NCI-H2171 (cell line): ENCODE data around the gene SSTR5.

Source experiments
- DNase-seq: peaks from one replicate; lab custom pipeline; 2025; lab: John Stamatoyannopoulos, UW

Gene SSTR5

GRCh38 chr16:1102921-1103635, 30.5 kb downstream of the SSTR5 start:
- peak; percentile 45 for DNase-seq

DNA sequence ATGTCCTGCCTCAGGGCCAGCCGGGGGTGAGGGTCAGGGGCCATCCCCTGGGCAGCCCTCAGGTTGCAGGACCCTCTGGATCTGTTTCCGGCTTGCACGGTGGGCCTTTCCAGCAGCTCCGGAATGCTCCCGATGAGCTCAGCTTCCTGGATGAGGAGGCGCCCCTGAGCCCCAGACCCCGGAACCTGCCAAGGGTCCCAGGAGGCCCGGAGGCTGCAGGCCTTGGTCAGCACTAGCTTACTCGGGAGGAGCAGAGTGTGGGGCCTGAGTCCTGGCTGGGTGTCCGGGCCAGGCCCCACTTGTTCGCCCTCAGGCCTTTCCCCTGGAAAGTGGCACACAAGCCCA, 31.1 kb downstream of the SSTR5 start:
- no peak for DNase-seq

DNA sequence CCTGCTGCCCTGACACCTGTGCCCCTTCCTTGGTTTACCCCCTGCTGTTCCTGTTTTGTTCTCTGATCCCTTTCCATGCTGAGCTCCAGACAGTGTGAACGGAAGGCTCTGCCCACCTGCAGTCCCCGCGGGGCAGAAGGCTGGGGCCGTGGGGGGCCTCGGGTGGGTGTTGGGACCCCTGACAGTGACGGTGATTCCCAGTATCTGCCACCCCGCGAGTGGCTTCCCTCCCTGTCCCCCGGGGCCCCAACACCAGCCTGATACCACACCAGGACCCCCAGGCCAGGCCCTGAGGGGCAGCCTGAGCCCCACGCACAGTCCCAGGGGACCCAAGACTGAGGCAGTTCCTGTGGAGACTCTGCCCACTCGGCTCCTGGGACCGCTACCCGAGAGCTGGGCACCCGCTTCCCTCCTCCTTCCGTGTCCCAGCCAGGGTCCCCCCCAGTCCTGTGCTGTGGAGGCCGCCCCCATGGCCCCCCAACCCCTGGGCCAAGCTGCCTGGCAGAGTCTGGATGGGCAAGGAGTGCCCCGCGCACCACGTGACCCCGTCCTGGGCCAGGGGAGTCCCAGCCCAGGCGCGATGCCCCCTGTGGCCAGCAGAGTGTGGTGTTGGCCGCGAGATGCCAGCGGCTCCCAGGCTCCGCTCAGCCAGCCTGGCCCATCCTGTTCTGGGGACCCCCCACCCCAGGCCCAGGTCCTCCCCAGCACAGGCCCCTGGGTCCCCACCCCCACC, 33.5 kb downstream of the SSTR5 start:
- peak; percentile 32 for DNase-seq

- DNase-seq: no peak
Observed at GRCh38 chr16:1106659-1107058, 34.1 kb downstream of the SSTR5 start.

DNA sequence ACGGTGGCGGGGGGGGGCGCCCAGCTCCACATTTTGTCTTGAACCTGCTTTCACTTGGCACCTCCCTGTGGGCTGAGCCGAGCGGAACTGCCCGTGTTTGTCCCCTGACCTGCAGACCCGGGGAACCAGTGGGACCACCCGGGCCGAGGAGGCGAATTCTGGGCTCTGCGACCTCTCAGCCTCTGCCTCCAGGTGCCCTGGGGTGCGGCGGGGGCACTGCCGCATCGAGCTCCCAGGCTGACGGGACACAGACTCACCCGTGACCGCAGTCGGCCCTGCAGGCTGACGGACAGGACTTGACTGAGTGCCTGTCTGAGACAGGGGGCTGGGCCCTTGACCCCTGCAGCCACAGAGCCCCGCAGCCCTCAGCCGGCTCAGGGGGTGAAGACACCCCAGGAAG, 34.6 kb downstream of the SSTR5 start:
- DNase-seq: no peak

DNA sequence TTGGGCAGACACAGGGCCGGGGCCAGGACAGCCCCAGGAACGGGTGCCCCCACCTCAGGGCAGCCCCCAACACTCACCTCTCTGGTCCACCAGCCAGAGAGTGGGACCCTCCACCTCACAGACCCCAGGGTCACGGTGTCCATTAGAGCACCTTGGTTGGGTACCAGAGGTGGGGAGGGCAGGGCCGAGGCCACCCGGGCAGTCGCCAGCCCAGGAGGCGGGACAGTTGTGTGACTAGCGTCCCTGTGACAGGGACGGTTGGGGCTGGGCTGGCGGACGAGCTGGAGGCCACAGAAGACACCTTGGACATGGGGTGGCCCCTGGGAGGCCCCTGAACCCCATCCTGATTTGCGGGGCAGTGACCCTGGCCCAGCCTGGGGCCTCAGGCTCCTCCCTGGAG, 35.2 kb downstream of the SSTR5 start:
- no peak for DNase-seq

- DNase-seq: peak; percentile 51
Observed at GRCh38 chr16:1108299-1109252, 36.0 kb downstream of the SSTR5 start.

- no peak for DNase-seq
Observed at GRCh38 chr16:1109648-1110047, 37.1 kb downstream of the SSTR5 start.

DNA sequence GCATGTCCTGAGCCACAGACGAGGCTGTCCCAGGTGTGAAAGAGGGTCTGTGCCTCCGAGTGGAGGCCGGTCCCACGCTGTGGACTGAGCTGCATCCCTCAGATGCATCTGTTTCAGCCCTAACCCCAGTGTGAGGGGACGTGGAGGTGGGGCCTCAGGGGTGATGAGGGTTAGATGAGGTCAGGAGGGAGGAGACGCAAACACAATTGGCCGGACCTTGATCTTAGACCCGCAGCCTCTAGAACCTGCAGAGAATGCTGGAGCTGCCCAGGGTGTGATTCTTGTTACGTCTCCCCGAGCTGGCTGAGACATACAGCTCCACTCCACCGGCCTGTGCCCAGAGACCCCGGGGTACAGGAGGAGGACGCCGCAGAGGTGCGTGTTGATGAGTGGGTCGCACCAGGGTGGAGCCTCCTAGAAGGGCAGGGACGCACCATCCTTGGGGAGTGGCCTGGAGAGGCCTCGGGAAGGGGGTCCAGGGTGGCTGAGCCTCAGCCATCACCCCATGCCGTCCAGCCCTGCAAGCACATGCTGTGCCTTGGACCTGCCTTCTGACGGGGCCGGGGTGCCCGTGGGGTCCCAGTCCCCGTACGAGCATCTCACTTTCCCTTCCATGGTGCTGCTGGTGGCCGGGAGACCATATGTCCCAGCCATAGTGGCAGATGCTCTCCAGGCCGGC, 40.1 kb downstream of the SSTR5 start:
- DNase-seq: no peak

DNA sequence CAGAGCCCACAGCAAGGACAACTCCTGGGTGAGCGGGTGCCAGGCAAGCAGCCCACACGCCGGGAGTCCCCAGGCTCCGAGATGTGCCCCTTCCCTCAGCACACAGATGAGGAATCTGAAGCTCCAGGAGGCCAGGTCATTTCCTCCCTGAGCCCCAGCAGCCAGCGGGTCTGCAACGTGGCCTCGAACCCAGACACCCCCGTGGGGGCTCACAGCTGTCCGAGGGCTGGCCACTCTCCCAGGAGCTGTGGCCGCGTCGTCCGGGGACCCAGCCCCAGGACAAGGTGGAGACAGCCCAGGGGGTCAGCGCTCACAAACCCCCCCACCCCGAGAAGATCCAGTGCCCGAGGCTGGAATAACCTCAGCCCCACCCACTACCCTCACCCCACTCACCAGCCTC, 40.9 kb downstream of the SSTR5 start:
- DNase-seq: no peak

GRCh38 chr16:1113889-1114526, 41.5 kb downstream of the SSTR5 start:
- no peak for DNase-seq

DNA sequence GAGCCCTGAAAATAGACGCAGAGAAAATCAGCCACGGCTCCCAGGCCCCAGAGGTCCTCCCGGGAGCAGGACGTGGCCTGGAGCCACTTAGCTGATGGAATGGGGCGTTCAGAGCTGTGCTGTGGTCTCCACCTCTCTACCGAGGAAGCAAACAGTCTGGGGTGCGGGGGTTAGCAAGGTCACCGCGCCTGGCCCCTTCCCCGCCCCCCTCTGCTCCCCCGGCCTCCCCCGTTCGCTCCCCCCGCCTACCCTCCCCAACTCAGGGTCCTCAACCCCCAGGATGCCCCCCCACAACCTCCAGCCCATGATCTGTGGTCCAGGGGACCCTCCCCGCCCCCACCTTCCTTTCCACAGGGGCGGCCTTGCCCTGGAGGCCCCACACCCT, 44.1 kb downstream of the SSTR5 start:
- no peak for DNase-seq

DNA sequence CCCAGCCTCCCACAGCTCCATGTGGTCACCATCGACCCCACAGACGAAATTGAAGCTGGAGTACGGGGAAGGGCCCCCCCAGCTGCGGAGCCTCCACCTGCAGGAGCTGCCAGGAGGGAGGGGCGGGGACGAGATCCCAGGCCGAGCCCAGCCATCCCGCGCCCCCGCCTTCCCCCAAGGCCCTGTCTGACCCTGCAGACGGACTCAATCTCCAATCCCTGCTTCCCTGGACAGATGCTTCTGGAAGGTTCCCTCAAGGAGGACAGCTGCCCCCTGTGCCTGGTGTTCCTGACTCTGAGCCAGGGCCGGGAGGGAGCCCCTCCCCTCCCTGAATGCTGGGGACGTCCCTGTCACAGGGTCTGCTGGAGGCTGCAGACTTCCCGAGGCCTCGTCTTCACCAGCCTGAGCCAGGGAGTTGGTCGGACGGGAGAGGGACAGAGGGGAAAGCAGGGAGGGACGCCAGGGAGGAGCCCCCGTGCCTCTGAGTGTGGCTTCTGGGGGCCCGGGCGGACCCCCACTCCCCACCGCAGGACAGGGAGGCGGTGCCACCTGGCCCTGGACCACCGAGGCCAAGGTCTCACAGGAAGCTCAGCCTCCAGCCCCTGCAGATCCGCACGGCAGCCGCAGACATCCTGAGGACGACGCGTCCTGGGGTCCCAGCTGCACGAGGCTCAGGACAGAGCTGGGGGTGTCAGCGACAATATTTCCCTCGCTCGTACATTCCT, 44.8 kb downstream of the SSTR5 start:
- DNase-seq: no peak

DNA sequence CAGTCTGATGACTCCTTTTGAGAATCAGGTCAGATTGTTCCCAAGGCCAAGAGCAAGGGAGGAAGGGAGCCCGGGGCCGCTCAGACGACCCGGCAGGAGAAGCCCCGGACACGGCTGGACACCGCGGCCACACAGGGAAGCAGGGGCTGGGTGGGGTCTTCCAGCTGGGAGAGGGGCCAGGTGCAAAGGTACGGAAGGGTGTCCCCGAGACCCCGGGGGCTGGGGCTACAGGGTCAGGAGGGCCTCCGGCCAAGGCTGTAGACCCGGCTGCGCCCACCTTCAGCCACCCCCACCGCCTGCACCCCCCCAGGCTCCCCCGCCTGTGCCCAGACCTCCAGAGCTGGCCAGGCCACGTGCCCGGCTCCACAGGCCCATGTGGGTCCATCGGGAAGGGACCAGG, 45.4 kb downstream of the SSTR5 start:
- DNase-seq: no peak

GRCh38 chr16:1119129-1119528, 46.6 kb downstream of the SSTR5 start:
- DNase-seq: no peak

DNA sequence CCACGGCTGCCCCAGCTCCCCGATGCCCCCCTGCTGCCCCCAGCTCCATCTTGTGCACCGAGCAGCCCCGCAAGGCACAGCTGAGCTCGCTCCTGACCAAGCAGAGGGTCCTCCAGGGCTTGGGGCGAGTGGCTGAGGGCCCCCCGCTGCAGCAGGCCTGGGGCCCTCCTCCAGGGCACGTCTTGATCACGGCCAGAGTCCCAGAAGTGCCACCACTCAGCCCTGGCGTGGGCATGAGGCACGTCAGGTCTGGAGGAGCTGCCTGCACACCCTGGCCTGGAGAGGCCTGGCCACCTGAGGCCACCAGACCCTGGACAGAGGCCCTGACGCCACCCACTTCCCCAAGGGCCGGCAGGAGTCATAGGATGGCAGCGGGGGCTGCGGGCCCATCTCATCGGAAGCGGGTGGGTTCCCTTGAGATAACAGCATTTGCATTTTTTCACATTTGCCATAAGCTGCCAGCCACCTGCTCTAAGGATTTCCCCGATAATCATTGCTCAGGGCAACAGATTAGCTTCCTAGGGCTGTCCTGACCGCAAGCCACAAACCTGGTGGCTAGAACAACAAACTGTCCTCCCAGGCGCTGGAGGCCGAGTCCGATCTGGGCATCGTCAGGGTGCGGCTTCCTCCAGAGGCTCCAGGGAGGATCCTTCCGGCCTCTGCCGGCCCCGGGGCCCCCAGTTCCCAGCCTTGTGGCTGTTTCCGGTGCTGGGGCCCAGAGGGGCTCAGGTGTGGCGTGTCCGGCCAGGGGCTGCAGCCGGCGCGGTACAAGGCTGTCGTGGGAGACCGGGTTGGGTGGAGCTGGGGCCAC, 47.4 kb downstream of the SSTR5 start:
- DNase-seq: no peak

- DNase-seq: no peak
Observed at GRCh38 chr16:1120577-1120941, 48.0 kb downstream of the SSTR5 start.

- no peak for DNase-seq
Observed at GRCh38 chr16:1121009-1121408, 48.5 kb downstream of the SSTR5 start.

DNA sequence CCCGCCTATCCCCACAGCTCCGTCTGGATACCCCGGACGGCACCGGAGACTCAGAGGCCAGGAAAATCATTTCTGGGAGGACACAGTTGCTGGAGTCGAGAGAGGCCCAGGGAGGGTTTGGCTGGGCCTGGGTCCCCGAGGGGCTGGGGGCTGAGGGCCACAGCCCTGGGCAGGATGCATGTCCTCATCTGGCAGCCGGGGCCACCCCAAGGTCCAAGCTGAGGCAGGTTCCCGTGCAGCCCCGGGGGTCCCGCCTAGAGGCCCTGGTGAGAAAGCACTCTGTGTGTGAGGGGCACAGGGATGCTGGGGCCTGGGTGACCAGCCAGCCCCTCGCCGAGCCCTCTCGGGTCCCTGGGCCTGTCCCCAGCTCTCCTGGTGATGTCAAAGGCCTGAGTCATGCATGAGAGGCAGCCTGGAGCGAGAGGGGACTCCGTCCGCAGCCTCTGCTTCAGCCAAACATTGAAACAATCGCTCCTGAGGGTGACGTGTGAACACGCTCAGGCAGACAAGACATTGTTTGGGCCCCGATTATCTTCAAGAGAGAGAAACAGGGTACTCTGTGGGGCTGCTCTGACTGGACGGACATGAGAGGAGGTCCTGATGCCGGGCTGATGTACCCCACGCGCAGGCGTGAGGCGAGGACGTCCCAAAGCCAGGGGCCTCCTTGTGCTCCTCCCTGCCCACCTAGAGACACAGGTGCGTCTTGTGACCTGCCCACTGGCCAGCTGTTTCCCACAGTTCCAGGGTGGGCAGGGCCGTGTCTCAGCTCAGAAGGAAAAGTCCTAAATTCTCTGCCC, 49.3 kb downstream of the SSTR5 start:
- DNase-seq: no peak
